Gastrocnemius medialis (tissue), 4 donors: ENCODE measurements around the gene FGFR4. TPM values are rescaled to one million over a fixed set of nuclear protein-coding genes. Genes with fewer than 3 reads are reported as not detected.

ENCODE experiments used
- ATAC-seq, 2 donors: fragments of 150-250 bp; one replicate each; pipeline ENCODE4 v1.9.1; 2016
- DNase-seq, 2 donors: peaks; one replicate each; pipeline ENCODE4 v3.0.0-alpha.2; 2019
- H3K27ac ChIP-seq, 4 donors: fragments of 200-600 bp; sonication (generic); 1 replicate in 1 of 4; 2 replicates in 3 of 4; pipeline ENCODE4 v1.5.1; 2016 to 2018; ENCODE audit warnings: mild to moderate bottlenecking in 2 of 4, moderate library complexity in 1 of 4
- H3K27me3 ChIP-seq, 3 donors: fragments of 200-600 bp; sonication (generic) in 2 of 3; 1 replicate in 1 of 3; 2 replicates in 2 of 3; pipeline versions ENCODE4 v1.5.1 to v1.6.0; 2016 to 2019; ENCODE audit warnings: mild to moderate bottlenecking in 1 of 3, moderate library complexity in 1 of 3
- H3K36me3 ChIP-seq, 2 donors: fragments of 200-600 bp; sonication (generic) in 1 of 2; one replicate each; pipeline ENCODE4 v1.5.1; 2017 to 2018
- H3K4me1 ChIP-seq, 2 donors: fragments of 200-600 bp; sonication (generic) in 1 of 2; one replicate each; pipeline ENCODE4 v1.5.1; 2016 to 2017; ENCODE audit warnings: mild to moderate bottlenecking in 2 of 2
- H3K4me3 ChIP-seq, 4 donors: fragments of 200-600 bp; sonication (generic) in 3 of 4; 1 replicate in 1 of 4; 2 replicates in 3 of 4; pipeline ENCODE4 v1.5.1; 2016 to 2019; ENCODE audit warnings: mild to moderate bottlenecking in 2 of 4
- H3K9me3 ChIP-seq, 3 donors: fragments of 200-600 bp; sonication (generic) in 2 of 3; 1 replicate in 1 of 3; 2 replicates in 2 of 3; pipeline ENCODE4 v1.5.1; 2016 to 2019
- CTCF ChIP-seq, 5 experiments: fragments of 450-650 bp in 3 of 5; fragments of 200-600 bp in 2 of 5; sonication (generic) in 2 of 5; IDR thresholded peaks in 4 of 5; conservative IDR thresholded peaks in 1 of 5; 1 replicate in 4 of 5; 2 replicates in 1 of 5; pipeline ENCODE4 v1.5.1; 2016 to 2019; ENCODE audit warnings: antibody characterized with exemption in 5 of 5, mild to moderate bottlenecking in 3 of 5, moderate library complexity in 3 of 5
- POLR2A ChIP-seq, 2 donors: fragments of 450-650 bp; IDR thresholded peaks; one replicate each; pipeline ENCODE4 v1.6.1; 2017; ENCODE audit warnings: antibody characterized with exemption in 2 of 2, mild to moderate bottlenecking in 2 of 2, moderate library complexity in 2 of 2
- in situ Hi-C, 4 donors: fragments of 200-750 bp; cut with MboI; loops; one replicate each; pipeline versions ENCODE4 v1.15.0 to v1.8.0; 2017; ENCODE audit warnings: low sequenced_read_pairs in 4 of 4
- intact Hi-C: fragments of 100-400 bp; cut with DNase I; formaldehyde crosslinking; loops from one replicate; pipeline ENCODE4 v1.15.1; 2023; ENCODE audit warnings: low total_unique reads
- total RNA-seq, 4 donors: library from RNA; depleted of rRNA; stranded (reverse); fragments of >200 nt; gene quantifications; one replicate each; pipeline versions ENCODE4 v1.1.0 to v1.2.3, GENCODE V29; 2016

Gene FGFR4
- total RNA-seq, 4 donors from 2014 or later, result 0.56 to 5.0 (median 2.5) TPM

GRCh38 chr5:177070536-177071191, 16.1 kb upstream of the FGFR4 start:
- in situ Hi-C loops, result no loop called here
- ATAC-seq, result no peak

GRCh38 chr5:177071666-177072385, 14.9 kb upstream of the FGFR4 start:
- Histone ChIP-seq H3K27ac (no peak overlapping the region), H3K27me3 (no peaks in the 10 kb centered on the region), H3K4me1 (no peaks in the 10 kb centered on the region), H3K4me3 (no peak overlapping the region), H3K9me3 (no peaks in the 10 kb centered on the region), H3K36me3 (no peaks in the 10 kb centered on the region)
- intact Hi-C loops, result loop anchor here (1.0 kb wide), 1 partner anchor 40 kb away; no protein-coding TSS in a partner anchor
- TF ChIP-seq POLR2A (IDR thresholded peaks at IDR 0.05) (no peak), CTCF (IDR thresholded peaks at IDR 0.05 in 4 of 5, conservative IDR thresholded peaks at IDR 0.05 in 1 of 5) (peak; percentile 71 to 87 (median 77))
- ATAC-seq (peak; percentile 78 to 91), DNase-seq (peak; percentile 37 to 41)
- in situ Hi-C loops, result no loop called here

More at GRCh38 chr5:177070536-177071191, 16.1 kb upstream of the FGFR4 start:
- TF ChIP-seq CTCF (IDR thresholded peaks at IDR 0.05 in 4 of 5, conservative IDR thresholded peaks at IDR 0.05 in 1 of 5), result no peak
- TF ChIP-seq POLR2A (IDR thresholded peaks at IDR 0.05), result no peak
- H3K4me3 ChIP-seq, result no peak overlapping the region
- H3K27me3 ChIP-seq, result no peaks in the 10 kb centered on the region
- no peak for DNase-seq
- H3K36me3 ChIP-seq, result no peaks in the 10 kb centered on the region
- H3K27ac ChIP-seq, result no peak overlapping the region
- H3K9me3 ChIP-seq, result no peaks in the 10 kb centered on the region
- intact Hi-C loops, result no loop called here
- H3K4me1 ChIP-seq, result no peaks in the 10 kb centered on the region

GRCh38 chr5:177077335-177077734, 9.4 kb upstream of the FGFR4 start:
- in situ Hi-C loops, result no loop called here
- H3K27me3 ChIP-seq, result peaks cover 0 to under 1% (median 0%) of the 10 kb centered on the region in 3 donors
- no peak for ATAC-seq
- intact Hi-C loops, result no loop called here
- H3K4me3 ChIP-seq, result no peak overlapping the region
- no peak for TF ChIP-seq CTCF (IDR thresholded peaks at IDR 0.05 in 4 of 5, conservative IDR thresholded peaks at IDR 0.05 in 1 of 5)
- TF ChIP-seq POLR2A (IDR thresholded peaks at IDR 0.05), result no peak
- no peaks in the 10 kb centered on the region for H3K9me3 ChIP-seq
- no peak overlapping the region for H3K27ac ChIP-seq
- H3K36me3 ChIP-seq, result no peaks in the 10 kb centered on the region
- no peak for DNase-seq
- H3K4me1 ChIP-seq, result no peaks in the 10 kb centered on the region

- Histone ChIP-seq H3K36me3 (no peaks in the 10 kb centered on the region), H3K27me3 (peaks cover 5 to 12% (median 8%) of the 10 kb centered on the region in 3 donors), H3K4me3 (no peak overlapping the region), H3K9me3 (no peaks in the 10 kb centered on the region), H3K27ac (no peak overlapping the region), H3K4me1 (no peaks in the 10 kb centered on the region)
- no peak for ATAC-seq
- in situ Hi-C loops (no loop called here), intact Hi-C loops (no loop called here)
- DNase-seq, result no peak
- no peak for TF ChIP-seq POLR2A (IDR thresholded peaks at IDR 0.05)
Observed at GRCh38 chr5:177079606-177080005, 7.1 kb upstream of the FGFR4 start.

- ATAC-seq, result no peak
- Histone ChIP-seq H3K27ac (no peak overlapping the region), H3K4me3 (no peak overlapping the region), H3K27me3 (peaks cover 5 to 13% (median 12%) of the 10 kb centered on the region in 3 donors), H3K4me1 (no peaks in the 10 kb centered on the region), H3K36me3 (no peaks in the 10 kb centered on the region), H3K9me3 (no peaks in the 10 kb centered on the region)
- DNase-seq, result no peak
- in situ Hi-C loops (no loop called here), intact Hi-C loops (no loop called here)
- no peak for TF ChIP-seq POLR2A (IDR thresholded peaks at IDR 0.05)
- TF ChIP-seq CTCF (IDR thresholded peaks at IDR 0.05 in 4 of 5, conservative IDR thresholded peaks at IDR 0.05 in 1 of 5), result no peak
Observed at GRCh38 chr5:177080265-177080664, 6.5 kb upstream of the FGFR4 start.
